B cell (primary cell): ENCODE results near the gene SNRNP70.

Experiments used
- CTCF ChIP-seq: fragments of 200-600 bp; IDR thresholded peaks from one replicate; pipeline ENCODE4 v1.8.0; 2022; ENCODE audit warnings: antibody characterized with exemption, mild to moderate bottlenecking
- EZH2 ChIP-seq: IDR thresholded peaks from 2 replicates; pipeline ENCODE4 v1.6.1; 2012; ENCODE audit warnings: borderline replicate concordance, low read depth, mild to moderate bottlenecking, moderate library complexity, low read length; ENCODE audit not compliant: insufficient read depth, poor library complexity, severe bottlenecking

DNA sequence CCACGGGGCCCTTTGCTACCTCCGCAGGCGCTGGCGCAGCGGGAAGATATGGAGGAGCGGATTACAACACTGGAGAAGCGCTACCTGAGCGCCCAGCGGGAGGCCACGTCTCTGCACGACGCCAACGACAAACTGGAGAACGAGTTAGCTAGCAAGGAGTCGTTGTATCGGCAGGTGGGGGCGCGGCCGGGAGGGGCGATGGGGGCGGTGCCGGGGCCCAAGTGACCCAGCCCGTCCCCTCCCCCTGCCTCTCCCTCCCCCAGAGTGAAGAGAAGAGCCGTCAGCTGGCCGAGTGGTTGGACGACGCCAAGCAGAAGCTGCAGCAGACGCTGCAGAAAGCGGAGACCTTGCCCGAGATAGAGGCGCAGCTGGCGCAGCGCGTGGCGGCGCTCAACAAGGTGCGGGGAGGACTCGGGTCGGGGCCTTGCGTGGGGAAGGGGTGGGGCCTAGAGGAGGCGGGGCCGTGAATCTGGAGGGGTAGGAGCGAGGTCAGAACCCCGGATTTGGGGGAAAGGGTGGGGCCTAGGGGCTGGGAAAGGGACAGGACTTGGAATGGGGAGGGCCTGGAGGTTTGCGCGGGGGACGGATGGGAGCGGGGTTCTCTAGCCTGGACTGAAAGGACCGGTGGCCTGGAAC lies 47.8 kb downstream of the SNRNP70 start:
- TF ChIP-seq CTCF (no peak), EZH2 (no peak)
